GM19023 (cell line): ENCODE results near the gene LRRC45.
"Not testable (repeated sequence)": the region's sequence is repeated elsewhere in the genome, so short reads cannot be mapped to it uniquely, and the experiment has no call there.

Experiments
- ATAC-seq: cut with Tn5 transposase; IDR thresholded peaks from one replicate; pipeline ENCODE4 v1.9.1; 2021; ENCODE audit warnings: mild to moderate bottlenecking, moderate library complexity; ENCODE audit not compliant: unreplicated experiment

Gene LRRC45

GRCh38 chr17:82022981-82023446, at the start of gene LRRC45:
TSS of gene LRRC45 (plus strand) at chr17:82023305. CDS start at chr17:82023644, 339 bp downstream.
- ATAC-seq: peak; percentile 92

- no peak for ATAC-seq
These were observed 49.7 kb upstream of the LRRC45 start for GRCh38 chr17:81973432-81973831.

- peak; percentile 3 for ATAC-seq
These were observed 46.5 kb upstream of the LRRC45 start for GRCh38 chr17:81976332-81977210.

GRCh38 chr17:81977211-81977808, 45.8 kb upstream of the LRRC45 start, which contains the start of gene ASPSCR1:
TSS of gene ASPSCR1 (plus strand) at chr17:81977629. CDS start at chr17:81977647, 18 bp downstream.
- ATAC-seq: peak; percentile 80

GRCh38 chr17:81978524-81979298, 44.4 kb upstream of the LRRC45 start:
- ATAC-seq: no peak

GRCh38 chr17:81980122-81980521, 43.0 kb upstream of the LRRC45 start:
- no peak for ATAC-seq

GRCh38 chr17:81980707-81981343, 42.3 kb upstream of the LRRC45 start:
- ATAC-seq: no peak

GRCh38 chr17:81981511-81981910, 41.6 kb upstream of the LRRC45 start:
- not testable (repeated sequence) for ATAC-seq

- ATAC-seq: no peak
These were observed 40.0 kb upstream of the LRRC45 start for GRCh38 chr17:81983011-81983638.

- ATAC-seq: no peak
These were observed 39.3 kb upstream of the LRRC45 start for GRCh38 chr17:81983639-81984373.

GRCh38 chr17:81984773-81985410, 38.2 kb upstream of the LRRC45 start:
- ATAC-seq: no peak

- ATAC-seq: no peak
These were observed 36.5 kb upstream of the LRRC45 start for GRCh38 chr17:81986606-81987005.

GRCh38 chr17:81987161-81987770, 35.8 kb upstream of the LRRC45 start:
- ATAC-seq: no peak

GRCh38 chr17:81990836-81991683, 32.0 kb upstream of the LRRC45 start:
- no peak for ATAC-seq

GRCh38 chr17:81991684-81992305, 31.3 kb upstream of the LRRC45 start:
- no peak for ATAC-seq

GRCh38 chr17:81992306-81993102, 30.6 kb upstream of the LRRC45 start:
- no peak for ATAC-seq
